Astrocyte of the spinal cord (primary cell): ENCODE data around the gene FAM124B.

Experiments
- DNase-seq: peaks from one replicate; pipeline ENCODE4 v3.0.0; 2011; ENCODE audit warnings: low read depth, low spot score
- H3K4me3 ChIP-seq: 2 replicates; pipeline ENCODE4 v1.5.1; 2011; ENCODE audit warnings: low read depth, mild to moderate bottlenecking, low read length, moderate library complexity
- CTCF ChIP-seq: IDR thresholded peaks from 2 replicates; pipeline ENCODE4 v1.5.1; 2012; ENCODE audit warnings: low read depth, mild to moderate bottlenecking, low read length, inconsistent platforms
- in situ Hi-C: cut with HindIII; loops from 2 replicates; pipeline ENCODE4 v1.10.0; 2017; ENCODE audit warnings: low sequenced_read_pairs

The FAM124B gene

GRCh38 chr2:224405841-224406370 lies 4.0 kb upstream of the FAM124B start:
- in situ Hi-C loops, result no loop called here

GRCh38 chr2:224405412-224405811 lies 3.5 kb upstream of the FAM124B start:
- H3K4me3 ChIP-seq, result no peak overlapping the region
- DNase-seq, result no peak
- TF ChIP-seq CTCF, result no peak
- in situ Hi-C loops, result no loop called here

More at GRCh38 chr2:224405841-224406370, 4.0 kb upstream of the FAM124B start:
- TF ChIP-seq CTCF, result no peak
- H3K4me3 ChIP-seq, result no peak overlapping the region
- DNase-seq, result no peak

- no peak for TF ChIP-seq CTCF
- no peak for DNase-seq
- in situ Hi-C loops, result no loop called here
- H3K4me3 ChIP-seq, result no peak overlapping the region
Measured at GRCh38 chr2:224404796-224405195, 2.9 kb upstream of the FAM124B start.

- TF ChIP-seq CTCF, result no peak
- H3K4me3 ChIP-seq, result no peak overlapping the region
- DNase-seq, result no peak
- in situ Hi-C loops, result no loop called here
Measured at GRCh38 chr2:224403657-224404056, 1.8 kb upstream of the FAM124B start.

GRCh38 chr2:224400886-224401632 lies 848 bp downstream of the FAM124B start:
- no peak for TF ChIP-seq CTCF
- H3K4me3 ChIP-seq, result no peak overlapping the region
- DNase-seq, result no peak
- in situ Hi-C loops, result no loop called here

- in situ Hi-C loops, result no loop called here
- DNase-seq, result no peak
- H3K4me3 ChIP-seq, result no peak overlapping the region
- TF ChIP-seq CTCF, result no peak
Measured at GRCh38 chr2:224400174-224400810, 1.6 kb downstream of the FAM124B start.
